C4-2B (cell line): ENCODE data around the gene STT3B.

ENCODE experiments used
- H3K27ac ChIP-seq: fragments of 450-650 bp; 2 replicates; pipeline ENCODE4 v1.5.1; 2017
- CTCF ChIP-seq: fragments of 450-650 bp; conservative IDR thresholded peaks from 2 replicates; pipeline ENCODE4 v1.5.1; 2017; ENCODE audit warnings: mild to moderate bottlenecking
- ZFX ChIP-seq: fragments of 450-650 bp; IDR thresholded peaks from 2 replicates; pipeline ENCODE4 v1.6.1; 2017

The STT3B gene

GRCh38 chr3:31493149-31493548 lies 39.6 kb upstream of the STT3B start:
- TF ChIP-seq CTCF = no peak
- no peak for TF ChIP-seq ZFX
- H3K27ac ChIP-seq = no peak overlapping the region

GRCh38 chr3:31495971-31496665 lies 36.6 kb upstream of the STT3B start:
- H3K27ac ChIP-seq = no peak overlapping the region
- TF ChIP-seq CTCF (no peak), ZFX (no peak)

- TF ChIP-seq ZFX (no peak), CTCF (no peak)
- no peak overlapping the region for H3K27ac ChIP-seq
Measured at GRCh38 chr3:31498791-31499190, 33.9 kb upstream of the STT3B start.

- TF ChIP-seq ZFX (no peak), CTCF (no peak)
Measured at GRCh38 chr3:31499281-31499680, 33.4 kb upstream of the STT3B start.

GRCh38 chr3:31502803-31503221 lies 29.9 kb upstream of the STT3B start:
- TF ChIP-seq ZFX (no peak), CTCF (no peak)
- H3K27ac ChIP-seq = no peak overlapping the region

More at GRCh38 chr3:31499281-31499680, 33.4 kb upstream of the STT3B start:
- H3K27ac ChIP-seq = no peak overlapping the region

- no peak for TF ChIP-seq CTCF
- TF ChIP-seq ZFX = no peak
Measured at GRCh38 chr3:31503456-31503855, 29.3 kb upstream of the STT3B start.

GRCh38 chr3:31504230-31504629 lies 28.5 kb upstream of the STT3B start:
- no peak for TF ChIP-seq CTCF
- TF ChIP-seq ZFX = no peak
- H3K27ac ChIP-seq = no peak overlapping the region

More at GRCh38 chr3:31503456-31503855, 29.3 kb upstream of the STT3B start:
- H3K27ac ChIP-seq = no peak overlapping the region
